HepG2 (cell line): ENCODE measurements around the gene COX18. TPM values are rescaled to one million over a fixed set of nuclear protein-coding genes. Genes with fewer than 3 reads are reported as not detected.
A peak's percentile ranks its signal among the peaks of the same experiment; 100 is the strongest.

ENCODE experiments used
- ATAC-seq: fragments of 200-7000 bp; cut with Tn5 transposase; 3 replicates; pipeline ENCODE4 v1.9.1; 2020; ENCODE audit warnings: mild to moderate bottlenecking, moderate library complexity
- BruUV-seq: library from RNA; stranded (reverse); fragments of 400-500 nt; replicated peaks from 2 replicates; lab custom pipeline; 2021; lab: Mats Ljungman, UMichigan
- CTCF ChIA-PET: fragments of 300-600 bp; formaldehyde crosslinking; extraction: SDS; loops from one replicate; lab custom pipeline; 2021; ENCODE audit warnings: low total read pairs, inconsistent platforms, low intra/inter-chr PET ratio; lab: Yijun Ruan, JAX
- POLR2A ChIA-PET: fragments of 350-600 bp; sonication (Branson Sonifier 250); formaldehyde crosslinking; loops from one replicate; lab custom pipeline; 2020; ENCODE audit warnings: antibody characterized with exemption, inconsistent platforms; lab: Yijun Ruan, JAX
- DNase-seq: peaks from one replicate; pipeline ENCODE4 v3.0.0-alpha.2; 2015; ENCODE audit warnings: low spot score
- FAIRE-seq: peaks from 3 replicates; lab custom pipeline; 2011; peaks lifted over from hg19 to GRCh38; lab: Jason Lieb, UNC
- H2AFZ ChIP-seq: one replicate; pipeline ENCODE4 v1.6.1; 2011; ENCODE audit warnings: low read length, inconsistent platforms
- H3K27ac ChIP-seq: fragments of 300-600 bp; 3 replicates; pipeline ENCODE4 v1.8.0; 2011; ENCODE audit warnings: mixed run types, mild to moderate bottlenecking, mixed read lengths, low read length, inconsistent platforms; ENCODE audit not compliant: insufficient read depth; ENCODE audit errors: extremely low read length
- H3K27me3 ChIP-seq, 2 experiments: fragments of 200-600 bp in 1 of 2; 2 replicates in 1 of 2; 3 replicates in 1 of 2; pipeline versions ENCODE4 v1.6.0 to v1.8.0; 2011; ENCODE audit warnings: low read length in 2 of 2, mild to moderate bottlenecking in 2 of 2, moderate library complexity in 2 of 2, inconsistent platforms in 1 of 2; ENCODE audit not compliant: insufficient read depth in 2 of 2, control insufficient read depth in 1 of 2
- H3K36me3 ChIP-seq, 2 experiments: fragments of 200-600 bp in 1 of 2; replicated peaks in 1 of 2; 2 replicates in 1 of 2; 3 replicates in 1 of 2; pipeline versions ENCODE4 v1.5.1 to v1.8.0; 2011; ENCODE audit warnings: low read length in 2 of 2, inconsistent platforms in 1 of 2; ENCODE audit not compliant: insufficient read depth in 2 of 2, control insufficient read depth in 1 of 2
- H3K4me1 ChIP-seq: 2 replicates; pipeline ENCODE4 v1.5.1; 2012; ENCODE audit warnings: low read length, inconsistent platforms; ENCODE audit not compliant: insufficient read depth
- H3K4me2 ChIP-seq: 2 replicates; pipeline ENCODE4 v1.6.0; 2011; ENCODE audit warnings: low read depth, low read length, inconsistent platforms
- H3K4me3 ChIP-seq, 3 experiments: fragments of 200-600 bp in 1 of 3; sonication (generic), shearing (Covaris generic) in 1 of 3; replicated peaks in 1 of 3; 2 replicates each; pipeline ENCODE4 v1.5.1; 2011 to 2016; ENCODE audit warnings: low read length in 3 of 3, inconsistent platforms in 2 of 3, low read depth in 2 of 3, mild to moderate bottlenecking in 2 of 3, control low read depth in 1 of 3, mixed read lengths in 1 of 3; ENCODE audit not compliant: insufficient read depth in 1 of 3
- H3K79me2 ChIP-seq: one replicate; pipeline ENCODE4 v1.6.1; 2011; ENCODE audit warnings: low read length, inconsistent platforms; ENCODE audit not compliant: insufficient read depth
- H3K9ac ChIP-seq: 2 replicates; pipeline ENCODE4 v1.6.0; 2011; ENCODE audit warnings: mild to moderate bottlenecking, low read depth, low read length, inconsistent platforms; ENCODE audit not compliant: insufficient read depth
- H3K9me3 ChIP-seq: 2 replicates; pipeline ENCODE4 v1.5.1; 2012; ENCODE audit warnings: mild to moderate bottlenecking, low read length
- H4K20me1 ChIP-seq: 2 replicates; pipeline ENCODE4 v1.6.0; 2011; ENCODE audit warnings: inconsistent platforms, mild to moderate bottlenecking, low read length, moderate library complexity; ENCODE audit not compliant: insufficient read depth
- EED ChIP-seq: sonication (generic); formaldehyde crosslinking; IDR thresholded peaks from 2 replicates; pipeline ENCODE4 v1.5.0; 2020; ENCODE audit warnings: mild to moderate bottlenecking, missing genetic modification reagents
- HNF1B ChIP-seq: sonication (generic); formaldehyde crosslinking; IDR thresholded peaks from 2 replicates; pipeline ENCODE4 v1.5.1; 2020; ENCODE audit warnings: mild to moderate bottlenecking, moderate library complexity, missing genetic modification reagents
- ZKSCAN8 ChIP-seq: IDR thresholded peaks from 2 replicates; pipeline ENCODE4 v1.6.1; 2016; ENCODE audit warnings: borderline replicate concordance, missing genetic modification reagents, missing compliant biosample characterization
- WGBS: methylation state at CpG from one replicate; pipeline ENCODE4 v1.1.6; 2017; ENCODE audit warnings: low lambda C conversion rate; 5-methylcytosine and 5-hydroxymethylcytosine counted together
- in situ Hi-C: cut with HindIII; loops from 2 replicates; pipeline ENCODE4 v1.10.0; 2017; ENCODE audit warnings: low pct_unique_long_range_greater_than_20kb; ENCODE audit not compliant: extremely low pct_ligation_motif_present
- intact Hi-C: fragments of 100-400 bp; cut with micrococcal nuclease; formaldehyde crosslinking; loops from one replicate; pipeline ENCODE4 v1.10.0; 2022; ENCODE audit not compliant: unreplicated experiment
- polyA plus RNA-seq, 8 experiments: library from polyadenylated mRNA; depleted of rRNA in 3 of 8; stranded (reverse) in 7 of 8; unstranded in 1 of 8; fragments of >200 nt; fragmentation: Illumina TruSeq in 4 of 8; extraction: Trizol in 4 of 8; gene quantifications; 2 replicates each; pipeline versions ENCODE4 v1.2.1 to v1.2.3, GENCODE V29; 2011 to 2016; ENCODE audit warnings: low read depth in 4 of 8, missing spikeins in 1 of 8, mixed read lengths in 1 of 8; ENCODE audit not compliant: insufficient read depth in 1 of 8
- total RNA-seq, 5 experiments: library from RNA; depleted of rRNA; stranded (reverse); fragments of >200 nt; fragmentation: Illumina TruSeq; extraction: Trizol; gene quantifications; 2 replicates each; pipeline ENCODE4 v1.2.3, GENCODE V29; 2016; ENCODE audit warnings: low read depth in 1 of 5
- TF ChIP-seq, protein P1 (sequence below): sonication (generic); formaldehyde crosslinking; conservative IDR thresholded peaks from 2 replicates; pipeline ENCODE4 v1.4.0; 2020; ENCODE audit warnings: mild to moderate bottlenecking, missing genetic modification reagents, moderate library complexity
- TF ChIP-seq, protein P2 (sequence below), 2 experiments: sonication (generic) in 1 of 2; formaldehyde crosslinking in 1 of 2; IDR thresholded peaks; 2 replicates each; pipeline versions ENCODE4 v1.4.0 to v1.6.1; 2016 to 2020; ENCODE audit warnings: borderline replicate concordance in 1 of 2, low read depth in 1 of 2, mild to moderate bottlenecking in 1 of 2, missing genetic modification reagents in 1 of 2

COX18 gene
- total and polyA plus RNA-seq, 2 of the 13 experiments (the other 11 are each of a cell fraction or from before 2014, with no cell fraction given): 8.7 to 21.3 TPM

DNA sequence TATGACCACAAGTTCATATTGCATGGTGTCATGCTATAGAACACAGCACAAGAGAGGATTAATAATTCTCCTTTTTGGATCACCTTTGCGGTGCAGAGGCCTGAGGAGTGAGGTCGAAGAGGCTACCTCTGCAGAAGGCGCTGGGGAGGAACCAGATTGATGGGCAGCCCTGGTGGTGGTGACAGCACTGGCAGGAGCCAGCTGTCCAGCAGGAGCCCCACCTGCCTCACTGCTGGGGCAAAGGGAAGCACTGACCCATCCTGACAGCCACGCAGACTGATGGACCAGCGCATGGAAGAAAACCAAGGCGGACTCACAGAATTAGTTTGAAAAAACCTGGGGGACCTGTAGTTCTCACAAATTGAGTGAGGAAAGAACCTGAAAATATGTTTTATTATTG is 50.9 kb downstream of the COX18 start:
- 59% methylated on average over 6 of the region's 6 CpGs for WGBS
- no peak for DNase-seq
- H2AFZ ChIP-seq: no peak overlapping the region
- H3K36me3 ChIP-seq: no peaks in the 10 kb centered on the region
- in situ Hi-C loops (loop anchor here (5.0 to 25.0 kb wide), 3 partner anchors 314 to 706 kb away; no protein-coding TSS in a partner anchor), intact Hi-C loops (loop anchor here (5.0 kb wide), 1 partner anchor 1286 kb away; no protein-coding TSS in a partner anchor)
- CTCF ChIA-PET: interaction anchor here (0.6 to 2.0 kb wide), 3 partner anchors 29 to 513 kb away, joined by 3 to 12 read pairs (median 8); no protein-coding TSS in a partner anchor
- H3K4me1 ChIP-seq: no peaks in the 10 kb centered on the region
- H4K20me1 ChIP-seq: no peaks in the 10 kb centered on the region
- no peak overlapping the region for H3K9ac ChIP-seq
- ATAC-seq: peak; percentile 53; the same call in 2 of the 3 replicates
- no peak overlapping the region for H3K4me3 ChIP-seq
- no peak for FAIRE-seq
- no peak overlapping the region for H3K27ac ChIP-seq
- H3K27me3 ChIP-seq: no peaks in the 10 kb centered on the region
- POLR2A ChIA-PET: no interaction called here
- H3K4me2 ChIP-seq: no peak overlapping the region
- no peaks in the 10 kb centered on the region for H3K79me2 ChIP-seq
- BruUV-seq: no TSS peak
- H3K9me3 ChIP-seq: no peaks in the 10 kb centered on the region
- TF ChIP-seq EED (CRISPR knock-in tag): no peak
- TF ChIP-seq, protein P1, sequence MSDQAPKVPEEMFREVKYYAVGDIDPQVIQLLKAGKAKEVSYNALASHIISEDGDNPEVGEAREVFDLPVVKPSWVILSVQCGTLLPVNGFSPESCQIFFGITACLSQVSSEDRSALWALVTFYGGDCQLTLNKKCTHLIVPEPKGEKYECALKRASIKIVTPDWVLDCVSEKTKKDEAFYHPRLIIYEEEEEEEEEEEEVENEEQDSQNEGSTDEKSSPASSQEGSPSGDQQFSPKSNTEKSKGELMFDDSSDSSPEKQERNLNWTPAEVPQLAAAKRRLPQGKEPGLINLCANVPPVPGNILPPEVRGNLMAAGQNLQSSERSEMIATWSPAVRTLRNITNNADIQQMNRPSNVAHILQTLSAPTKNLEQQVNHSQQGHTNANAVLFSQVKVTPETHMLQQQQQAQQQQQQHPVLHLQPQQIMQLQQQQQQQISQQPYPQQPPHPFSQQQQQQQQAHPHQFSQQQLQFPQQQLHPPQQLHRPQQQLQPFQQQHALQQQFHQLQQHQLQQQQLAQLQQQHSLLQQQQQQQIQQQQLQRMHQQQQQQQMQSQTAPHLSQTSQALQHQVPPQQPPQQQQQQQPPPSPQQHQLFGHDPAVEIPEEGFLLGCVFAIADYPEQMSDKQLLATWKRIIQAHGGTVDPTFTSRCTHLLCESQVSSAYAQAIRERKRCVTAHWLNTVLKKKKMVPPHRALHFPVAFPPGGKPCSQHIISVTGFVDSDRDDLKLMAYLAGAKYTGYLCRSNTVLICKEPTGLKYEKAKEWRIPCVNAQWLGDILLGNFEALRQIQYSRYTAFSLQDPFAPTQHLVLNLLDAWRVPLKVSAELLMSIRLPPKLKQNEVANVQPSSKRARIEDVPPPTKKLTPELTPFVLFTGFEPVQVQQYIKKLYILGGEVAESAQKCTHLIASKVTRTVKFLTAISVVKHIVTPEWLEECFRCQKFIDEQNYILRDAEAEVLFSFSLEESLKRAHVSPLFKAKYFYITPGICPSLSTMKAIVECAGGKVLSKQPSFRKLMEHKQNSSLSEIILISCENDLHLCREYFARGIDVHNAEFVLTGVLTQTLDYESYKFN: no peak
- TF ChIP-seq, protein P2, sequence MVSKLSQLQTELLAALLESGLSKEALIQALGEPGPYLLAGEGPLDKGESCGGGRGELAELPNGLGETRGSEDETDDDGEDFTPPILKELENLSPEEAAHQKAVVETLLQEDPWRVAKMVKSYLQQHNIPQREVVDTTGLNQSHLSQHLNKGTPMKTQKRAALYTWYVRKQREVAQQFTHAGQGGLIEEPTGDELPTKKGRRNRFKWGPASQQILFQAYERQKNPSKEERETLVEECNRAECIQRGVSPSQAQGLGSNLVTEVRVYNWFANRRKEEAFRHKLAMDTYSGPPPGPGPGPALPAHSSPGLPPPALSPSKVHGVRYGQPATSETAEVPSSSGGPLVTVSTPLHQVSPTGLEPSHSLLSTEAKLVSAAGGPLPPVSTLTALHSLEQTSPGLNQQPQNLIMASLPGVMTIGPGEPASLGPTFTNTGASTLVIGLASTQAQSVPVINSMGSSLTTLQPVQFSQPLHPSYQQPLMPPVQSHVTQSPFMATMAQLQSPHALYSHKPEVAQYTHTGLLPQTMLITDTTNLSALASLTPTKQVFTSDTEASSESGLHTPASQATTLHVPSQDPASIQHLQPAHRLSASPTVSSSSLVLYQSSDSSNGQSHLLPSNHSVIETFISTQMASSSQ (IDR thresholded peaks at IDR 0.05; ENCODE audit: low read depth): no peak
- TF ChIP-seq, protein P2 (CRISPR knock-in tag; IDR thresholded peaks at IDR 0.05; ENCODE audit: borderline replicate concordance): no peak
- no peak for TF ChIP-seq ZKSCAN8 (CRISPR knock-in tag)
- no peak for TF ChIP-seq HNF1B (CRISPR knock-in tag)
